ENCODE results near the gene AMBRA1.

AMBRA1 gene

DNA sequence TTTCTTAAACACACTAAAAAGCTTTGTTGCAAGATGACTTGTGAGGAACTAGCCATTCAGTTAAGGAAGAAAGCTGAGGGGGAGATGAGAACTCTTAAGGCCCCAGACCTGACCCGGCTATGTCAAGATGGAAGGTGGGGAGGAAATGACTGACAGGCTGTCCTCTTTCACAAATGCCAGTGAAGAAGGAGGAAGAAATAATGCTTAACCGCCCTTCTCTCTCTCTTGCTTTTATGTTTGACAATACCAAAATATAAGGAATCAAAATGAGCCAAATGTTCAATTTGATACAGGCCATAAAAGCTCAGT, 87.4 kb downstream of the AMBRA1 start:
- no peak overlapping the region for H3K27ac ChIP-seq
- TF ChIP-seq, protein P1, sequence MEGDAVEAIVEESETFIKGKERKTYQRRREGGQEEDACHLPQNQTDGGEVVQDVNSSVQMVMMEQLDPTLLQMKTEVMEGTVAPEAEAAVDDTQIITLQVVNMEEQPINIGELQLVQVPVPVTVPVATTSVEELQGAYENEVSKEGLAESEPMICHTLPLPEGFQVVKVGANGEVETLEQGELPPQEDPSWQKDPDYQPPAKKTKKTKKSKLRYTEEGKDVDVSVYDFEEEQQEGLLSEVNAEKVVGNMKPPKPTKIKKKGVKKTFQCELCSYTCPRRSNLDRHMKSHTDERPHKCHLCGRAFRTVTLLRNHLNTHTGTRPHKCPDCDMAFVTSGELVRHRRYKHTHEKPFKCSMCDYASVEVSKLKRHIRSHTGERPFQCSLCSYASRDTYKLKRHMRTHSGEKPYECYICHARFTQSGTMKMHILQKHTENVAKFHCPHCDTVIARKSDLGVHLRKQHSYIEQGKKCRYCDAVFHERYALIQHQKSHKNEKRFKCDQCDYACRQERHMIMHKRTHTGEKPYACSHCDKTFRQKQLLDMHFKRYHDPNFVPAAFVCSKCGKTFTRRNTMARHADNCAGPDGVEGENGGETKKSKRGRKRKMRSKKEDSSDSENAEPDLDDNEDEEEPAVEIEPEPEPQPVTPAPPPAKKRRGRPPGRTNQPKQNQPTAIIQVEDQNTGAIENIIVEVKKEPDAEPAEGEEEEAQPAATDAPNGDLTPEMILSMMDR (conservative IDR thresholded peaks at IDR 0.05) = no peak

- no peak overlapping the region for H3K27ac ChIP-seq
- TF ChIP-seq, protein P1 (conservative IDR thresholded peaks at IDR 0.05) = no peak
These were observed 87.9 kb downstream of the AMBRA1 start for GRCh38 chr11:46505741-46506482.

DNA sequence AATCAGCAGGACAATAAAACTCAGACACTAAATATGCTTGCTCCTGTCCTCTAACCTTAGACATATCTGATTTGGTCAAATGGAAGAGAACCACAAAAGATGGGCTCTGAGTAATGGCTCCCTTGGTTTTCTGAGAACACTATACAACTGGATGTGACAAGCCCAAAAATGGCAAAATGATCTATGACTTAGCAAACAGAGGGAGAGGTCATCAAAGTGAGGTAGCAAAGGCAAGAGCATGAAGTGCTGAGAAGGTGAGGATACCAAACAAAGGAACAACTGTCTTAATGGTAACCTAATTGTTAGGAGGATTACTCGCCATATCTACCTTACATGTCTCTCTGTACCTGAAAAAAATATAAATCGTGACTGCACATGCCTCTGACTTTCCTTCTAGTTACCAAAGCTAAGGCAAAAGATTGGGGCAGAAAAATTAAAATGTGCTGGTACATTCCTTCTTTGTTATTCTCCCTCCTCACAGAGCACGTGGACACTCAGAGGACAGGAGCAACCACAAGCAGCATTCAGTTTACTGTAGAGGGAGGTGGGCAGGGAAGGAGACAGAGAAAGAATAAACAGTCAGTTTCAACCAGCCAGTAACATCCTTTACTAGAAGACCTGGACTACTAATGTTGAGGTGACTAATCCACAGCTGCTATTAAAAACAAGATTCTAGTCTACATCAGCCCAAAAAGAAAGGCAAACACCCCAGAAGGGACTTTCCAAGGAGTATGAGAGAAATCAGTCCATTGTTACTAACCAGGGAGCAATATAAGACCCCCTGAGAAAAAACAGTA, 88.8 kb downstream of the AMBRA1 start:
- no peak overlapping the region for H3K27ac ChIP-seq
- TF ChIP-seq, protein P1 (conservative IDR thresholded peaks at IDR 0.05) = no peak

- no peak overlapping the region for H3K27ac ChIP-seq
- TF ChIP-seq, protein P1 (conservative IDR thresholded peaks at IDR 0.05) = no peak
These were observed 94.0 kb downstream of the AMBRA1 start for GRCh38 chr11:46499821-46500220.

DNA sequence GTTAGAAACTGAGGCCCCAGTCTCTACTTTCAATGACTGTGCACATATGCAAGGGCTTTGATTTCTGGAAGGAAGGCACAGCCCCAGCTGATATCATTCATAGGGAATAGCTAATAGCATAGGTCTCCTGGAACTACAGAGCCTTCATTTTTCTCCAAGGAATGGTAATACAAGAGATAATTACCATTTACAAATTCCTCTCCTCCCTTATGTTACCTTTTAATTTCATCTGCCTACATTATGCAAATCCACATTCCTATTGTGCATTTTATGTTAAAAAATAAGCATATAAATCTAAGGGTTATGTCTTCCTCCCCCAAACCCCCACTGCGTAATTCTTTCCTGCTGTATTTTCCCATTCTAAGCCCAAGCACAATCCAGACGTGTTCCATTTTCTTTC, 94.9 kb downstream of the AMBRA1 start:
- TF ChIP-seq, protein P1 (conservative IDR thresholded peaks at IDR 0.05) = no peak
- H3K27ac ChIP-seq = no peak overlapping the region

GRCh38 chr11:46498179-46498578, 95.6 kb downstream of the AMBRA1 start:
- no peak overlapping the region for H3K27ac ChIP-seq
- TF ChIP-seq, protein P1 (conservative IDR thresholded peaks at IDR 0.05) = no peak

DNA sequence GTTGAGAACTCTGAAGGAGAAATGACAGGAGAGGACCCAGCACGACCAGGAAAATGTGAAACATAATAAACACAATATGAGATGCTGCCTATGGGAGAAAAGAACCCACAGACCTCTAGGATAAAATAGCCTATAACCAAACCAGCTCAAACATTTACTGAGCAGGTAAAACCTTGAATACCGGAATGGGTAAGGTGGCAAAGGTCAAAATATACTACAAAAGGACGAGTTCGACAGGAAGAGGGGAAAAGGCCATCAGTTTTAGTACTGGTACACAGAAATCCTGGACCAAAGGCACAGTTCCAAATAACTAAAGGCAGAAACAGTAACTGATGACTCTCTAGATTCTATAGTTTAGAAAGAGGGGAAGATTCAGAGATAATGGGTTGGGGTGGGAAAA, 96.3 kb downstream of the AMBRA1 start:
- TF ChIP-seq, protein P1 (conservative IDR thresholded peaks at IDR 0.05) = no peak
- H3K27ac ChIP-seq = no peak overlapping the region

Data from VCaP (cell line).